Stimulated activated effector memory CD8-positive, alpha-beta T cell treated with anti-CD3 and anti-CD28 coated beads, Interleukin-12 subunit alpha, Interleukin-12 subunit beta, amount 100 ng/mL, for 72 hours (primary cell): ENCODE data around the gene PTPRN2.

Experiments
- ATAC-seq: fragments of 150-1000 bp; cut with Tn5 transposase; 2 replicates; pipeline ENCODE4 v1.10.0; 2021
- DNase-seq, 2 donors: peaks; one replicate each; pipeline ENCODE4 v3.0.0; 2021 to 2022; ENCODE audit warnings: low spot score in 2 of 2
- H3K27ac Mint-ChIP-seq: one replicate; pipeline ENCODE4 v1.8.0; 2022; ENCODE audit warnings: mild to moderate bottlenecking, mixed read lengths
- H3K36me3 Mint-ChIP-seq: one replicate; pipeline ENCODE4 v1.8.0; 2022; ENCODE audit warnings: mild to moderate bottlenecking, mixed read lengths
- H3K4me1 Mint-ChIP-seq: one replicate; pipeline ENCODE4 v1.8.0; 2022; ENCODE audit warnings: mixed read lengths
- H3K4me3 Mint-ChIP-seq: one replicate; pipeline ENCODE4 v1.8.0; 2022; ENCODE audit warnings: mild to moderate bottlenecking, mixed read lengths
- H3K9me3 Mint-ChIP-seq: one replicate; pipeline ENCODE4 v1.8.0; 2022; ENCODE audit warnings: mixed read lengths

The PTPRN2 gene

DNA sequence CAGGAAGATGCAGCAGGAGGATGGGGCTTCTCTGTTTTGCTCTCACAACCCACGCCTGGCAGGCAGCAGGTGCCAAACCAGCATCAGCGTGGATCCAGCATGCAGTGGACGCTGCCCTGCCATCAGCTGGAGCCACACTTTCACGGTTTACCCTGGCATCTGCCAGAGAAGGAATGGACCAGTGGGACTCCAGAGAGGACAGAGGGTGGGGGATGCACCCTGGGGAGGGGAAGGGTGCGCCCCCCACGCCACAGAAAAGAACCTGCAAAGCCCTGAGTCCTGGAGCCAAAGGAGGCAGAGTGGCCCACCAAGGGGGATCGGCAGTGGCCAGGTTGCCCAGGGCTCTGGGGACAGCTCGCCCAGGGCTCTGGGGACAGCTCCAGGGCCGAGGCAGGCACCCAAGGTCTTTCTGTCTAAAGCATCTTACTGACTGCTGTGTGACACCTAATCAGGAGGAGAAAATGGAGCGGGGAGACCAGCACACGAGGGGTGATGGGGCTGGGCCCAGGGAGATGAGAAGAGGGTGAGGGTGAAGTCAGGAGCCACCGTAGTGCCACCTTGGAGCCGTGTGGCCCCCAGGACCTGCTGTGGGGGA, 1025.7 kb downstream of the PTPRN2 start:
- ATAC-seq (no peak), DNase-seq (no peak)
- H3K4me3 Mint-ChIP-seq = no peak overlapping the region
- no peaks in the 10 kb centered on the region for H3K9me3 Mint-ChIP-seq
- H3K36me3 Mint-ChIP-seq = no peaks in the 10 kb centered on the region
- no peak overlapping the region for H3K27ac Mint-ChIP-seq
- no peaks in the 10 kb centered on the region for H3K4me1 Mint-ChIP-seq

DNA sequence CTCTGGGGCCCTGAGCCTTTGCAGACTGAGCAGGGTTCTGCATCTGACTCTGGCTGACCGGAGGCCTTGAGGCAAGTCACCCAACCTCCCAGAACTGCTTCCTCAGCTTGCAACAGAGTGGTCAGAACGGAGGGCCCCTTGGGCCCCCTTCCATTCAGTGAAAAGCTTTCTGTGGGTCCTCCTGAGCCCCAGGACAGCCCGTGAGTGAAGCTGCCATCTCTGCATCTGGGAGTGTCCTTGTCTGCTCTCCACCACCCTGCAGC, 1026.2 kb downstream of the PTPRN2 start:
- no peak for DNase-seq
- Mint-ChIP-seq H3K4me1 (no peaks in the 10 kb centered on the region), H3K4me3 (no peak overlapping the region), H3K36me3 (no peaks in the 10 kb centered on the region), H3K27ac (no peak overlapping the region), H3K9me3 (no peaks in the 10 kb centered on the region)
- no peak for ATAC-seq

DNA sequence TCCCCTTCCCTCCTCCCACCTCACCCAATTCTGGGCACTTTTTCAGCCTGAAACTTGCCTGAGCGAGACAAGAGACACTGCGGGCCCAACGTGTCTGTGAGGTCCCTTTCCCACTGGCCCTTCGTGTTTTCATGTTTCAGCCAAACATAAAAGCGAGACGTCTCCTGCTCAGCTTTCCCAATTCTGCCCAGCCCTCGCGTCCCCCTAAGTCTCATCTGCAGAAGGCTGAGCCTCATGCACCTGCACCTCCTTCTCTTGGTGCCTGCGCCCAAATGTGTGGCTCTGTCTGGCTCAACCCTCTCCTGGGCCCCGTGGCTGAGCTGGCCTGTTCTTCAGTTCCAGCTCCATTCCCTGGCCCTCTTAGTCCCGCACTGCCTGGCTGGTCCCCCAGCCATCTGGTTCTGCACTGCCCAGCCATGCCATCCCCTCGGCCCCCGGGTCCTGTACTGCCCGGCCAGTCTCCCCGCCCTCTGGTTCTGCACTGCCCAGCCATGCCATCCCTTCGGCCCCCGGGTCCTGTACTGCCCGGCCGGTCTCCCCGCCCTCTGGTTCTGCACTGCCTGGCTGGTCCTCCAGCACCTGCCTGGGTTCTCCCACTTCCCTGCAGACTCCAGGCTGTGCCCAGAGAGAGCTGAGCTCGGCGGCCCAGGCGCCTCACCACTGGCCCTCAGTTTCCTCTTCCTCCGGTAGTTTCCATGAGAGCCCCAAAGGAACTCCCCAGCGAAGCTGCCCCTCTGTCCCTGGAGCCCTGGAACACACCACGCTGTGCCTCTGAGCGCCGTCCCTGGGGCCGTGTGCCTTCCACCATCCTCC, 1026.7 kb downstream of the PTPRN2 start:
- DNase-seq (no peak), ATAC-seq (no peak)
- Mint-ChIP-seq H3K4me3 (no peak overlapping the region), H3K27ac (no peak overlapping the region), H3K4me1 (no peaks in the 10 kb centered on the region), H3K9me3 (no peaks in the 10 kb centered on the region), H3K36me3 (no peaks in the 10 kb centered on the region)

DNA sequence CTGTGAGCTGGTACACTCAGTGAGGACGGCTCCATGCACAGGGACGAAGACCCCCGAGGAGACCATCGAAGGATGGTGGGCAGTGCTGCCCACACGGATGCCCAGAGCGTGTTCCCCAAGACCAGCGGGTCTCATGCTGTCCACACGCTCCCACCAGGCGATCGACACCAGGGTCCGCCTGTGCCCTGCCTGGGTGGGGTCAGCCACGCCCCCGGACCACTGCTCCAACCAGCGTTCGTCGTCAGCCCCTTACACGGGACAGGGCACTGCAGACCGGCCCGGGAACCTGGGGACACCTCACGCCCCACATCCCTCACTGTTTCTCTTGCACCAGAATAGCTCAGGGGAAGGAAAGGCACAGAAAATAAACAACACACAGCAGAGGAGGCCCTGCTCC, 1027.4 kb downstream of the PTPRN2 start:
- H3K27ac Mint-ChIP-seq = no peak overlapping the region
- H3K36me3 Mint-ChIP-seq = no peaks in the 10 kb centered on the region
- ATAC-seq (no peak), DNase-seq (no peak)
- no peaks in the 10 kb centered on the region for H3K4me1 Mint-ChIP-seq
- no peaks in the 10 kb centered on the region for H3K9me3 Mint-ChIP-seq
- H3K4me3 Mint-ChIP-seq = no peak overlapping the region

DNA sequence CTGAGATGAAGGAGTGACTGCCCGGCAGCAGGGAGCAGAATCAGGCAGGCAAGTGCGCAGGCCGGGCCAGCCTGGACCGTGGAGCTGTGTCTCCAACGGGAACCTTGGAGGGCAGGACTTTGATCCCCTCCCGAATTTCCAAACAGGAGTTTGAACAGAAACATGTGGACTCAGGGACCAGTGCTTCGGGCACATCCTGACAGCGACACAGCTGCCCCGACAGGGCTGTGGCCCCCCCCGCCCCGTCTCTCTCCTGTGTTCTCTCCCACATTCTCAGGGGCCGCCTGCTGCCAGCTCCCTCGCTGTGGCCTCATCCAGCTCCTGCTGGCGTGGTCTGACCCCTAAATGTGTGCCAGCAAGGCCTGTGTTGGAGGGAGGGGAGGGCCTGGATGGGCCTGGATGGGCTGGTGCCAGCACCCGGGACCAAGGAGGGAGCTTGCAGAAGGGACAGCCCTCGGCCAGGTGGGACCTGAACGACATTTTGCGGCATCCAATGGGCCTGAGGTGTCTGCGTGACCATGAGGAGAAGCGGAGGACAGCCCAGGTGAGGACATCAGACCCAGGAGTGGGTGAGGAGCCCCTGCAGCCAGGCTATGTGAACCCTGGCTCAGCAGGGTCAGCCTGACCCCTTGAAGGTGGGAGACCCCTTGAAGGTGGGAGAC, 1027.9 kb downstream of the PTPRN2 start:
- no peak overlapping the region for H3K4me3 Mint-ChIP-seq
- no peaks in the 10 kb centered on the region for H3K36me3 Mint-ChIP-seq
- no peaks in the 10 kb centered on the region for H3K9me3 Mint-ChIP-seq
- ATAC-seq = no peak
- DNase-seq = no peak
- H3K4me1 Mint-ChIP-seq = no peaks in the 10 kb centered on the region
- no peak overlapping the region for H3K27ac Mint-ChIP-seq

DNA sequence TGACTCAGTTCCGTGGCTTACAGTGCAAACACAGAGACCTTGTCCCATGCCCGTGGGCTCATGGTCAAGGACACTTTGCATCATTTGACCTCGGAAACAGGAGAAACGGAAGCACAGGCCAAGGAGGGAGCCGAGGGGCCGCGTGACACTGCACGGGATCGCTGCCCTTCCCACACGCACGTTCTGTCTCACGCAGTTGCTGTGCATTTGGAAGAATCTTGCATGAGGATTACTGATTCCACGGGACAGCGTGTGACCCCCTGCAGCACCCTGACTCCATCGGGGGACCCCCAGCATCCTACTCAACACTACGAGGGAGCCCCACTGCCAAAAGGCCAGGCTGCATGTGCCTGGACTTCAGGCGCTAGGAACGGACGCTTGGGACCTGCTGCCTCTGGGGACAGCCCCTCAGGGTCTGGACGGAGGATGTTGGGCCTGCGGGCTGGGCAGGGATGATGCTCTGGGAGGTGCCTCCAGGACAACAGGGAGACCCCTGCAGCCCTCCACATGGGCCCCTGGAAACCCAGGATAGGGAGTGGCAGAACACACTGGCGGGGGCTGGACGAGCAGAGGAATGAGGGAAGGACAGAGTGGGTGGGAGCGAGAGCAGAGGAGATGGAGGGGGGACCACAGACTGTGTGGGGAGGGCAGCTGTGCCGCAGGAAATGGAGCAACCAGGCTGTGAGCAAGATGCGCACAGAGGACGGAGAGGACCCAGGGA, 1028.6 kb downstream of the PTPRN2 start:
- Mint-ChIP-seq H3K4me3 (no peak overlapping the region), H3K27ac (no peak overlapping the region), H3K36me3 (no peaks in the 10 kb centered on the region), H3K9me3 (no peaks in the 10 kb centered on the region), H3K4me1 (no peaks in the 10 kb centered on the region)
- DNase-seq (no peak), ATAC-seq (no peak)

DNA sequence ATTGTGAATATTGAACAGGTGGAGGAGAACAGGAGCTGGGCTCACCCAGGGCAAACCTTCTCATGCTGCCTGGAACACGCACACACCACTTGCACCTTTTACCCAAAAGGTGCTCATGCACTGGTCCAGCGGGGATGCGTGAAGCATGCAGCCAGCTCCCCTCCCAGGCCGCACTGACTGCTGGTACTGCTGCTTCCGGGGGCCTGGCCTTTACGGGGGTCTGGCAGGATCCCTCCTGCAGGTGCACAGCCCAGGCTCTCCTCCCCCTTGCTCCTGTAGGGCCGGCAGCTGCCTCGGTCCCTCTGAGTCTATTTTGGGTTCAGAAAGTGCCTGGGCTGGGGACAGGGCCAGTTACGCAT, 1029.1 kb downstream of the PTPRN2 start:
- Mint-ChIP-seq H3K4me1 (no peaks in the 10 kb centered on the region), H3K27ac (no peak overlapping the region), H3K36me3 (no peaks in the 10 kb centered on the region), H3K9me3 (no peaks in the 10 kb centered on the region), H3K4me3 (no peak overlapping the region)
- ATAC-seq = no peak
- no peak for DNase-seq

DNA sequence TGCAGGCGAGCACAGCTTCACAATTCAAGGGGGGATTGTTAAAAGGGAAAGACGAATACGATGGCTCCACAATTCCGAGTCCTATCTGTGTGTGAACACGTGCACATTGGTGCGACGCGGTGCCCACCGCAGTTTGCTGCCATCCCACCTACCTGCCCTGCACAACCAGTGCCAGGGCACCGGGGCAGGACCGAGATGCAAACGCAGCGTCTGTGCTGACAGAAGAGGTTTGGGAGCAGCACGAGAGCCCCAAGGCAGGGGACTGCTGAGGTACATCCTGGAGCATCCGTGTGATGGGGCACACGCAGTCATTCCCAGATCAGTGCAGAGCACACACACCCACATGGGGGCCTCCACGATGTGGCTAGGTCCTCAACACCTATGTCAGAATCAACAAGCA, 1029.6 kb downstream of the PTPRN2 start:
- H3K27ac Mint-ChIP-seq = no peak overlapping the region
- no peaks in the 10 kb centered on the region for H3K4me1 Mint-ChIP-seq
- no peaks in the 10 kb centered on the region for H3K9me3 Mint-ChIP-seq
- H3K36me3 Mint-ChIP-seq = no peaks in the 10 kb centered on the region
- H3K4me3 Mint-ChIP-seq = no peak overlapping the region
- DNase-seq (no peak), ATAC-seq (no peak)

DNA sequence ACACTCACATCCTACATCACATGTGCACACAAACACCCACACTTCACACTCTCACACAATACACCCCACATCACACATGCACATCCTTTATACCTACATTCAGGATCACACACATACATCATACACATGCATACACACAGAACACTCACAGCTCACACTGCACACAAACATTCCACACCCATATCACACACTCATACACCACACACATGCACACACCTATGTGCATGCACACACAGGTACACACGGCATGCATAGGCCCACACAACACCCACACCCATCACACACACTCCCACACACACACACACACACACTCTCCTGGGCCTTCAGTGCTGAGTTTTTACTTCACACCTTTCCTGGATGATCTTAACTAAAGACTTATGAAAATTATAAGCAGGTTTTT, 1030.4 kb downstream of the PTPRN2 start:
- no peak overlapping the region for H3K27ac Mint-ChIP-seq
- ATAC-seq (no peak), DNase-seq (no peak)
- H3K9me3 Mint-ChIP-seq = no peaks in the 10 kb centered on the region
- H3K36me3 Mint-ChIP-seq = peaks cover under 1% of the 10 kb centered on the region
- no peak overlapping the region for H3K4me3 Mint-ChIP-seq
- H3K4me1 Mint-ChIP-seq = no peaks in the 10 kb centered on the region

DNA sequence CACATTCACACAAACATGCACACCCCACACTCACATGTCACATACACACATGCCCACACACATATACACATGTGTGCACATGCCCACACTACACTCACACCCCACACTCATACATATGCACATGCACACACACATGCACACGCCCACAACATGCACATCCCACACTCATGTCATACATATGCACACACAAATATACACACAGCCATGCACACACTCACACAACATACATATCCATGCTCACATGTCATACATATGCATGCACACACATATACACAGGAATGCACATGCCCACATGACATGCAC, 1031.0 kb downstream of the PTPRN2 start:
- ATAC-seq (no peak), DNase-seq (no peak)
- Mint-ChIP-seq H3K4me3 (no peak overlapping the region), H3K27ac (no peak overlapping the region), H3K9me3 (no peaks in the 10 kb centered on the region), H3K36me3 (peaks cover 6% of the 10 kb centered on the region), H3K4me1 (peaks cover 5% of the 10 kb centered on the region)

DNA sequence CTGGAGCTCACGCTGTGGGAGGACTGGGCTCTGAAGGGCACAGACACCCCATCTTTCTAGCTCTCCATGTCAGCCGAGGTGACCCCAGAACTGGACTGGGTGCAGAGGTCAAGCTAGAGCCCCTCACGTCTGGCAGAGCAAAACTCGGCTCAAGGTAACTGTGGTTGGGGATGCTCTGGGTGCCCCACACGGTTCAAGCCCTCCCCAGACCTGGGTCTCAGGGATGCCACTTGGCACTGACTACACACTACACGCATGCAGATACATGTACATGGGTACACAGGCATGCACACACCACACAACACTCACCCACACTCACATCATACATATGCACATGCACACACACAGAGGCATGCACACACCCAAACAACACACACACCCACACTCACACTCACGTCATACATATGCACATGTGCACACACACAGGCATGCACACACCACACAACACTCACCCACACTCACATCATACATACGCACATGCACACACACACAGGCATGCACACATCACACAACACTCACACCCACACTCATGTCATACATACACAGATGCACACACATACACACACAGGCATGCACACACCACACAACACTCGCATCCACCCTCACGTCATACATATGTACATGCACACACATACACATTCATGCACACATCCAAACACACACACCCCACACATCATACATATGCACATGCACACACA, 1031.5 kb downstream of the PTPRN2 start:
- DNase-seq = no peak
- H3K27ac Mint-ChIP-seq = no peak overlapping the region
- peaks cover 5% of the 10 kb centered on the region for H3K4me1 Mint-ChIP-seq
- H3K36me3 Mint-ChIP-seq = peaks cover 6% of the 10 kb centered on the region
- H3K4me3 Mint-ChIP-seq = no peak overlapping the region
- ATAC-seq = no peak
- no peaks in the 10 kb centered on the region for H3K9me3 Mint-ChIP-seq

DNA sequence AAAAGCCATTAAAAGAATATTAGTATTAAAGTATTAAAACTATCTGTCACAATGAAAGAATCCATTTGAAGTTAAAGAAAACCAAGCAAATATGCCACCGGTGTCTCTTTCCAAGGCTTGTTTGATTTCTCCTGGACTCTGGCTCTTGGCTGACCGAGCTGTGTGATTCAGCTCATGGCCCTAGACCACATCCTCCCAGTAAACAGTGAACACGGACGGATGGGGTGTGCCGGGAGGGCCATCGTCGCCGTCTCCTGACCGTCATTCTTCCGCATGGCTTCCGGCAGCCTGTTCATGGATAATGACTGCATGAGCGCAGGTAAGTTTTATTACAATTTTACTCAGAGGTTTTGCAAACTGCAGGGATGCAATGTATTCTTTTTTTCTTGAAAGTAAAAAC, 1032.3 kb downstream of the PTPRN2 start:
- H3K27ac Mint-ChIP-seq = no peak overlapping the region
- no peak overlapping the region for H3K4me3 Mint-ChIP-seq
- H3K36me3 Mint-ChIP-seq = peaks cover 6% of the 10 kb centered on the region

DNA sequence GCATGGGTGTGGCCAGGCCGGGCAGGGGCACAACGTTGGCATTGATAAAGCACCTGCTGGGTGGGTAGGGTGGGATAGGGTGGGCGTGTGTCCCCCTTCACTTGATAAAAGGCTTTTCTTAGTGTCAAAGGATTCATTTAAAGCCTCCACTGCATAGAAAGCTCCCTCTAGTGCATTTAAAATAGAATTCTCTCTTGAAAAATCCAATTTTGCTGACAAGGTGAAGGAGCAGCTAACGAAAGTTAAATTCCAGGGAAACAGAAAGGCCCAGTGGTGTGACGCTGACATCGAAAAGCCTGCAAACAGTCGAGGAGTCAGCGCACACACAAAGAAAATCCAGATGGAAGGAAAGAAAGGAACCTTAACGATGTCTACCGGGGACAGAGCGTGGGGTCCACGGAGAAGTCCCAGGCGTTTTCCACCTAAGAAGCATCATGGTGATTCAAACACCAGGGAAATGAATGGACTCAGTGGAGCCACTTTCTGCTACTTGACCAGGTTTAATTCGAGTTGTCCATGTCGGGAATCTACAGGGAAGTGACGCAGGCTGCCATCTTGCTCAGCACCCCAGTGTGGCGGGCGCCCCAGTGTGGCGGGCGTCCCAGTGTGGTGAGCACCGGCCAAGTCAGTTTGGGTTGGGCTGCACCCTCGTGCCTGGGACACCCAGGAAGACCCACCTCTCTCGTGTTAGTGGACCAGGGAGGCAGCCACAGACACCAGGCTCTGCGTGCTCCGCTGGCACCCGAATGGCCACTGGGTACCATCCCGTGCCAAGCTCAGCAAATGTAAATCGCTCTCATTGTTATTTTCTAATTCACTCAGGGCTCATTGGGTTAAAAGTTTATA, 1033.0 kb downstream of the PTPRN2 start:
- Mint-ChIP-seq H3K4me1 (peaks cover 5% of the 10 kb centered on the region), H3K27ac (no peak overlapping the region), H3K9me3 (no peaks in the 10 kb centered on the region), H3K4me3 (no peak overlapping the region), H3K36me3 (peaks cover 6% of the 10 kb centered on the region)
- DNase-seq = no peak
- ATAC-seq = no peak

More for the DNA sequence above, 1032.3 kb downstream of the PTPRN2 start:
- Mint-ChIP-seq H3K4me1 (peaks cover 5% of the 10 kb centered on the region), H3K9me3 (no peaks in the 10 kb centered on the region)
- no peak for ATAC-seq
- DNase-seq = no peak

DNA sequence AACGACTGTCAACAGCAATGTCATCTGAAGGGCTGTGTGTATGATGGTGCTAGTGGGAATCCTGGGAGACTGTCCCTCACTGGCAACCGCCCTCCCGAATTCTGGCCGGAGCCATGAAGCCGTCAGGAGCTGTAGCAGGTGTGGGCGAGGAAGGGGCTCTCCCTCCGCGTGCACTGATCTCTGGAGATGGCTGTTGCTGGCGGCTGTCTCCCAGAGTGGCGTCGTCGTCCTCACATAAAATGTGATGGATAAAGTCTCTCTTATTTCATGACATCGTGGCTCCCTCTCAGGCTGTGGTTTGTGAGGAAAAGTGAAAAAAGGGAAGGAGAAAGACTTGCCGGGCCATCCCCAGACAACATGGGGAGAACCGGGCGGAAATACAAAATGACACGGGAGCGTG, 1034.4 kb downstream of the PTPRN2 start:
- DNase-seq (no peak), ATAC-seq (no peak)
- Mint-ChIP-seq H3K4me1 (peaks cover 5% of the 10 kb centered on the region), H3K4me3 (no peak overlapping the region), H3K9me3 (no peaks in the 10 kb centered on the region), H3K27ac (no peak overlapping the region), H3K36me3 (peaks cover 6% of the 10 kb centered on the region)
